Stimulated activated CD4-positive, alpha-beta T cell treated with anti-CD3 and anti-CD28 coated beads, Interleukin-15, amount 100 ng/mL, for 1 hour (primary cell): ENCODE data around the gene SPRYD7.
"Not testable (repeated sequence)": the region's sequence is repeated elsewhere in the genome, so short reads cannot be mapped to it uniquely, and the experiment has no call there.

ENCODE experiments used
- DNase-seq, 2 donors: peaks; one replicate each; pipeline ENCODE4 v3.0.0-alpha.2; 2020; ENCODE audit warnings: low read depth in 1 of 2, low spot score in 1 of 2

SPRYD7 gene, protein sequence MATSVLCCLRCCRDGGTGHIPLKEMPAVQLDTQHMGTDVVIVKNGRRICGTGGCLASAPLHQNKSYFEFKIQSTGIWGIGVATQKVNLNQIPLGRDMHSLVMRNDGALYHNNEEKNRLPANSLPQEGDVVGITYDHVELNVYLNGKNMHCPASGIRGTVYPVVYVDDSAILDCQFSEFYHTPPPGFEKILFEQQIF

DNA sequence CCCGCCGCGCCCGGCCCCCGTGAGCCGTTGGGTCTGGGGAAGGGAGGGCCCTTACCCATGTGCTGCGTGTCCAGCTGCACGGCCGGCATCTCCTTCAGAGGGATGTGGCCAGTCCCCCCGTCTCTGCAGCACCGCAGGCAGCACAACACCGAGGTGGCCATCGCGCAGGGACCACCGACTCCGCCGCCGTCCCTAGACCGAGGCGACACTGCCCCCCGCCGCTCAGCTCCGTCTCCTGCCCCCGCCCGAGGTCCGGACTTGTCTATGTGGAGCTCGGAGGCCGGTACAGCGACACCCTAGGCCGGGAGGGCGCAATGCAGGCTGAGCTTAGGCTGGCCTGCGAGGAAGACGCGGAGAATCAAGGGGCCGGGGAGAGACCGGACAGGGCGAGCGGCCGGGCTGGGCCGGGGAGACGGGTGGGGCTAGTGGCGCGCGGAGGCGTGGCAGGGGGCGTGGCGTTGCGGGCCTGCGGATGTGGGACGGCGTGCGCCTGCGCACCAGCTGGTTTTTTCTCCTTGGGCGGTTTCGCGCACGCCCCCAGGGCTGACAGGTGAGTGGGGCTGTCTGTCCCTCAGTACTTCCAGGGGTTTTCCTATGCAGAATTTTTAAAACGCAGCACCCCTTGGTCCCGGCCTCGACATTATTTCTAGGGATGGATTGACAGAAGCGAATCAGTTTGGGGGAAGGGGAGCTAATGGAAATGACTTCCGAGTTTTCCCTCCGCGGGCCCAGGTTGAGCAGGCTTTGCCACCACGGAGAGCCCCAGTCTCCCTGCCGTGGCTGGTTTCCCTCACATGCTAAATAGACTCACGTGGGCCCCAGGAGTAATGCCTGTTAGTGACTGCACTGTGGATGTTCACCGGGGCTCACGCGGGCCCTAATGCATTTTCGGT is at the start of gene SPRYD7:
SPRYD7 (minus strand) TSS at position 266 of the 893 bp plus-strand sequence; CDS start at position 161, 105 bp downstream.
- DNase-seq: peak; percentile 90 to 91

GRCh38 chr13:49985129-49985528 is 49.0 kb upstream of the SPRYD7 start:
- no peak for DNase-seq

DNA sequence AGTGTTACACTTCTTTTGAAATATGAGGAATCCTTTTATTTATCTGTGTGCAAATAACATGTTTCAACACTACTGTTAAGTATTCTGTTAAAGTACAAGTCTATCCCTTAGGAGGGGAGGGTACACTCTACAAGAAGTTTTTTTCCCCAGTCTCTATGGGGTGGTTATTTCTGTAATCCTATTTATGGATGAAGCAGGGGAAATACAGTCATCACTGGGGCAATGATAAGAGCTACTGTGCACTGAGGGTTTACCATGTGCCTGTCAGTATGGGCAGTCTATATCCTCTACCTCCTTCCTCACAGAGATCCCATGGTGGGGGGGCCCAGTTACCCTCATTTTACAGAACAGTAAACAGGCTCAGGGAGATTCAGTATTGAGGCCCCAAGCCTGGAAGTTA is 44.1 kb upstream of the SPRYD7 start:
- no peak for DNase-seq

DNA sequence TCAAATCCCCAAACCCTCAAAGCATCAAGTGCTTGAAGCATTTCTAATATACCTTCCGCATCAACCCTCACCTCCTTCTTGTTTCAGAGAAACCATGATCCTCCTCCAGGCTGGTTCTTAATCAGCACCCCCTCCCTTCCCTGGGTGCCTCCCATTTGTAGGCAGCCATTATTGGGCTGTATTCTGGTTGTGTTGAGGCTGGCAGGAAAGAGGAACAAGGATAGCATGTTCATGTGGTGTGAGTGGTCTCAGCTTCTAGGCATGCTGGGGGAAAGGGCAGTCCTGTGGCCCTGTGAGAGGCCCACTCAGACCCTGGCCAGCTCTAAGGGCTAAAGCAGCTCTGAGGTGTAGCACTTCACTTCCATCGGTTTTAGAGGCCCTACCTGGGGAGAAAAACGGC is 41.9 kb upstream of the SPRYD7 start:
- DNase-seq: no peak

GRCh38 chr13:49976314-49977258 is 40.4 kb upstream of the SPRYD7 start:
- peak; percentile 53 to 64 for DNase-seq

DNA sequence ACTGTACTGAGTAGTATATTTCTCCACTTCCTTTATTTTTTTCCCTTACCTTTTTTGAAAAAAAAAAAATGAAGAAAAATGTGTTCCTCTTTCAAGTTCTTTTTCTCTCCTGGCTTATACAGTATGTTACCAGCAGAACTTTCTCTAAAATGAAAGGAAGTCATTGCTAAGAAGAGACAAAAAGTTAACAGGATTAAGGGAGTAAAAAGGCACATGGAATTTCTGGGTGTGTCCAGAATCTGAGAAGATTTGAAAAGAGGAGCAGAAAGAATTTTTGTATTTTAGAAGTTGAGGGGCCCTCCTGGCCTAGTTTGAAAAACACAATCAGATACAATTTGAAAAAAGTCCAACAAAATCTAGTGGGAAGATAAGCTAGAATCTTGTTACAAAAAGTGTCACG is 39.7 kb upstream of the SPRYD7 start:
- no peak for DNase-seq

- DNase-seq: no peak
Measured at GRCh38 chr13:49972709-49973108, 36.6 kb upstream of the SPRYD7 start.

- no peak for DNase-seq
Measured at GRCh38 chr13:49967456-49967855, 31.3 kb upstream of the SPRYD7 start.

DNA sequence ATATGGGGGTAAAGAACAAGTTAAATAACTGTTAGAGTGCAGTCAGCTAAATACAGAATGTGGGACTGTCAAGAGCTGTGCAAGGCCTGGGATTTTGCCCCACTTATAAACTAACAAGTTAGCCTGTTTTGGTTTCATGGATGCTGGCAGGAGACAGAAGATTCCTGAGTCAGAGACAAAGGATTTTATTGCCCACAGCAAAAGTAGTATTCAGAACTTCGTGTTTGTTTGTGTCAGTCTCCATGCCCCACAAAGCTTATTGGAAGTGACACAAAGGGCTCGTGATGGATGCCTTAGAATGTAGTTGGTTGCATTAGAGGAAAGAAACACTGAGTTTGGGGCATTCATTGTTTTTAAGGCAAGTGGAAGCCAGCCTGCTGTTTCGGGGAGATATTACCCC is 22.2 kb upstream of the SPRYD7 start:
- DNase-seq: no peak

GRCh38 chr13:49956131-49956530 is 20.0 kb upstream of the SPRYD7 start:
- DNase-seq: no peak

GRCh38 chr13:49954674-49955455 is 18.7 kb upstream of the SPRYD7 start:
- no peak for DNase-seq

DNA sequence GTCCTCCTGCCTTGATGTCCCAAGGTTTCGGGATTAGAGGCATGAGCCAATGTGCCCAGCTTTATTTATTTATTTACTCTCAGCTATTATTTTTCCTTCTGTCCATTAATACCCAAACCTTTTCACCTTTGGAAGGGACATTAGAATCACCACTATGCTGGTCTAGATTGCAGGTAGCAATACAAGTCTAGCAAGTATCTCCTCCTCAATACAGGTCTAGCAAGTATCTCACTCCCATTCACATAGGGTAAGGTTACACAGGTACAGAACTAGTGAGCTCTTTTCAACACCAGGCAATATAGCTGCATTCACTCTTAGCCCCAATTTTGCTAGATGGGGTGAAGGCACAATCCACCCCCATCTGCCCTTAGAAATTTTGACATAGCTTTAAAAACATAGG is 17.4 kb upstream of the SPRYD7 start:
- no peak for DNase-seq

DNA sequence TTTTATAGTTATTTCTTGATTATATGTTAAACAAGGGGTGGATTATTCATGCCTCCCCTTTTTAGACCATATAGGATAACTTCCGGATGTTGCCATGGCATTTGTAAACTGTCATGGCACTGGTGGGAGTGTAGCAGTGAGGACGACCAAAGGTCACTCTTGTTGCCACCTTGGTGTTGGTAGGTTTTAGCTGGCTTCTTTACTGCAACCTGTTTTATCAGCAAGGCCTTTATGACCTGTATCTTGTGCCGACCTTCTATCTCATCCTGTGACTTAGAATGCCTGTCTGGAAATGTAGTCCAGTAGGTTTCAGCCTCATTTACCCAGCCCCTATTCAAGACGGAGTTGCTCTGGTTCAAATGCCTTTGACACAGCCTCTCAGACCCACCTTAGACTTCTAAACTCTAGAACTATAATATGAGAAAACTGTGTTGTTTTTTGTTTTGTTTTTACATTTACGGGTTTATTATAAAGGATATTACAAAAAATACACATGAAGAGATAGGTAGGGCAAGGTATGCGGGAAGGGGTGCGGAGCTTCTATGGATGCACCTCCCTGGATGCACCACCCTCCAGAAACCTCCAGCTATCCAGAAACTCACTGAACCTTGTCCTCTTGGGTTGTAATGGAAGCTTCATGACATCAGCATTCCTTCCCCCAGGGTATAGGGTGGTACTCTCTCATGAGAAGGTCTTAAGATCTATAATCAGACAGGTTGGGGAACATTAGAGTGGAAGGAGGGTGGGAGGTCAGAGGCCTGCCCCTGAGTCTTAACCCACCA is 15.8 kb upstream of the SPRYD7 start:
- no peak for DNase-seq

- DNase-seq: not testable (repeated sequence)
Measured at GRCh38 chr13:49948777-49949270, 12.7 kb upstream of the SPRYD7 start.

GRCh38 chr13:49939321-49939720 is 3.2 kb upstream of the SPRYD7 start:
- DNase-seq: no peak

GRCh38 chr13:49938921-49939320 is 2.8 kb upstream of the SPRYD7 start:
- no peak for DNase-seq

DNA sequence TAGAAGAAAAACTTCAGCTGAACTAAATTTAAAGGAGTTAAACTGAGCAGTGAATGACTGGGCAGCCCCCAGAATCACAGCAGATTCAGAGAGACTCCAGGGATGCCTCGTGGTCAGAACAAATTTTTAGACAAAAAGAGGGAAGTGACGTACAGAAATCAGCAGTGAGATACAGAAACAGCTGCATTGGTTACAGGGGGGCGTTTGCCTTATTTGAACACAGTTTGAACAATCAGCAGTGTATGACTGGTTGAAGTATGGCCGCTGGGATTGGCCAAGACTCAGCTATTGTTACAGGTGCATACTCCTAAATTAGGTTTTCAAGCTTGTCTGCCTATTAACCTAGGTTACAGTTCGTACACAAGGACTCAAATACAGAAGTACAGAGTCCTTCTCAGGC is 2.2 kb upstream of the SPRYD7 start:
- no peak for DNase-seq

GRCh38 chr13:49936968-49937273 is 781 bp upstream of the SPRYD7 start:
- DNase-seq: no peak

- peak in 1 of 2 donors; percentile 2 for DNase-seq
Measured at GRCh38 chr13:49935171-49936074, 717 bp downstream of the SPRYD7 start.
